ENCODE measurements around the gene APMAP.

Gene APMAP

DNA sequence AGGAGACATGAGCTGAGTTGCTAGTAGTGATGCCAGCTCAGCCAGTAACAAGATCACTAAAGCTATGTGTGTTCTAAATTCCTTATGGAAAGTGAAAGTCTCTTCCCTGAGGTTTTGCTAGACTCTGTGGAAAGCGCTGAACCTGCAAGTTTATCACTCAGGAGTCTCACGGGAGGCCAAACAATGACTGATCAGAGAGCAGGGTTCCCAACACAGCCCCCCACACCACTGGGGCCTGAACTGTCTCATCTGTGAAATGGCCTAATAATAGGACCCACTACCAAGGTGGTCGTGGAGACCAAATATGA, 45.5 kb upstream of the APMAP start:
- TF ChIP-seq USF1 (IDR thresholded peaks at IDR 0.05) (no peak), MAX (IDR thresholded peaks at IDR 0.05) (no peak), ZBTB7A (IDR thresholded peaks at IDR 0.05; ENCODE audit: low read depth) (no peak), EP300 (IDR thresholded peaks at IDR 0.05; ENCODE audit: borderline replicate concordance) (no peak), YY1 (IDR thresholded peaks at IDR 0.05; ENCODE audit: low read depth) (no peak)

DNA sequence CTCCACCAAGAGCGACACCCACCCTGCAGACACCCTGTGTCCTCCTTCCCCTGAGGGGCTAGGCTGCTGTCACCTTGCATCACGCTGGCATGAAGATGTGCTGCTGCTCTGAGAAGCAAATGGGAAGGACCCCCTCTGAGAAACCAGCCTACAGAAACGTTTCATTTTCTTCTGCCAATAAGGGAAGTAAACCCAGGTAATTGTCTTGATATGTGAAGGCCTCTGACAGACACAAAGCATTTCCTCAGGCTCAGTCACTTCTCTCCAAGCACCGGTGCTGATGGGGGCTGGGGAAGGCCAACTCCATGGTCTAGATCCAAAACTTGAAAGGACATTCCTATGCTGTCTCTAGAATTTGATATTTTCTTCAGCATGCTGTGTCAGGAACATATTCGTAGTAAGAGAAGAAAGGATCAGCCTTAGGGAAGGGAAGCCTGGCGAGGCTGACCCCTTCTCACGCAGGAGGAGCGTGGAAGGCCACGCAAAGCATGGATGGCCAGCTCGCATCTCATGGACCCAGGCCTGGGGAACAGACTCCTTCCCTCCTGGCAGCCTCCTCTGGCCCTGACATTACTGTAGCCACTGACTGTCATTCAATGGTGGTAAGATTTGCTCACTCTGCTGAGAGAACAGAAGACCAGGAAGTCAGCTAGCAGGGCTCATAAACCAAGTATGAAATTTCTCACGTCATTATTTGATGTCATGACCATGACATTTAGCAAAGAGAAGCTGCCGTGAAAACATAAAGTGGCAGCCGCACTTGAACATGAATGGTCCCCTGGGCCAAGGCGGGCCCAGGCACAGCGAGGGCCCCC, 44.9 kb upstream of the APMAP start:
- TF ChIP-seq FOXM1 (IDR thresholded peaks at IDR 0.05; ENCODE audit: borderline replicate concordance, low read depth) (no peak), NFIC (IDR thresholded peaks at IDR 0.05) (no peak), CREB1 (IDR thresholded peaks at IDR 0.05; ENCODE audit: low read depth) (no peak), RAD21 (IDR thresholded peaks at IDR 0.05; ENCODE audit: low read depth) (no peak), TCF12 (IDR thresholded peaks at IDR 0.05; ENCODE audit: low read depth) (no peak), ZBTB7A (IDR thresholded peaks at IDR 0.05; ENCODE audit: low read depth) (no peak)

DNA sequence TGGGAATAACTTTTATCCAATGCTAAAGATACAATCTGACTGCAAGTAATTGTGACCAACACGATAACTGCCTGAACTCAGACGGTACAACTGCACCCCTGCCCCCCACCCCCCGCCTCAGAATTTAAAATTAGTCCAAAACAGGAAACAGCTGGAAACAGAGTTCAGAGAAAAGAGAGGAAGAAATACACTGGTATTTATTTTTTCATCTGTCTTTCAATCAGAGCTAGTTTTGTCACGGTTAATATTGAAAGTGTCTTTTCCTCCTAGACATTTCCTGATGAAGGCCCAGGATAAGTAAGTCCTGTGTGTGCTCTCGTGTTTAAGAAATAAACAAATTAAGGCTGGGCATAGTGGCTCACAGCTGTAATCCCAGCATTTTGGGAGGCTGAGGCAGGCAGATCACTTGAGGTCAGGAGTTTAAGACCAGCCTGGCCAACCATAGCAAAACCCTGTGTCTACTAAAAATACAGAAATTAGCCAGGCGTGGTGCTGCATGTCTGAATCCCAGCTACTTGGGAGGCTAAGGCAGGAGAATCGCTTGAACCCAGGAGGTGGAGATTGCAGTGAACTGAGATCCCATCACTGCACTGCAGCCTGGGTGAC, 43.9 kb upstream of the APMAP start:
- TF ChIP-seq, protein P1, sequence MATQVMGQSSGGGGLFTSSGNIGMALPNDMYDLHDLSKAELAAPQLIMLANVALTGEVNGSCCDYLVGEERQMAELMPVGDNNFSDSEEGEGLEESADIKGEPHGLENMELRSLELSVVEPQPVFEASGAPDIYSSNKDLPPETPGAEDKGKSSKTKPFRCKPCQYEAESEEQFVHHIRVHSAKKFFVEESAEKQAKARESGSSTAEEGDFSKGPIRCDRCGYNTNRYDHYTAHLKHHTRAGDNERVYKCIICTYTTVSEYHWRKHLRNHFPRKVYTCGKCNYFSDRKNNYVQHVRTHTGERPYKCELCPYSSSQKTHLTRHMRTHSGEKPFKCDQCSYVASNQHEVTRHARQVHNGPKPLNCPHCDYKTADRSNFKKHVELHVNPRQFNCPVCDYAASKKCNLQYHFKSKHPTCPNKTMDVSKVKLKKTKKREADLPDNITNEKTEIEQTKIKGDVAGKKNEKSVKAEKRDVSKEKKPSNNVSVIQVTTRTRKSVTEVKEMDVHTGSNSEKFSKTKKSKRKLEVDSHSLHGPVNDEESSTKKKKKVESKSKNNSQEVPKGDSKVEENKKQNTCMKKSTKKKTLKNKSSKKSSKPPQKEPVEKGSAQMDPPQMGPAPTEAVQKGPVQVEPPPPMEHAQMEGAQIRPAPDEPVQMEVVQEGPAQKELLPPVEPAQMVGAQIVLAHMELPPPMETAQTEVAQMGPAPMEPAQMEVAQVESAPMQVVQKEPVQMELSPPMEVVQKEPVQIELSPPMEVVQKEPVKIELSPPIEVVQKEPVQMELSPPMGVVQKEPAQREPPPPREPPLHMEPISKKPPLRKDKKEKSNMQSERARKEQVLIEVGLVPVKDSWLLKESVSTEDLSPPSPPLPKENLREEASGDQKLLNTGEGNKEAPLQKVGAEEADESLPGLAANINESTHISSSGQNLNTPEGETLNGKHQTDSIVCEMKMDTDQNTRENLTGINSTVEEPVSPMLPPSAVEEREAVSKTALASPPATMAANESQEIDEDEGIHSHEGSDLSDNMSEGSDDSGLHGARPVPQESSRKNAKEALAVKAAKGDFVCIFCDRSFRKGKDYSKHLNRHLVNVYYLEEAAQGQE (IDR thresholded peaks at IDR 0.05; ENCODE audit: low read depth): no peak
- no peak for TF ChIP-seq FOXM1 (IDR thresholded peaks at IDR 0.05; ENCODE audit: borderline replicate concordance, low read depth)
- TF ChIP-seq NFIC (IDR thresholded peaks at IDR 0.05): no peak
- no peak for TF ChIP-seq ZBTB7A (IDR thresholded peaks at IDR 0.05; ENCODE audit: low read depth)
- TF ChIP-seq RAD21 (IDR thresholded peaks at IDR 0.05; ENCODE audit: low read depth): no peak
- TF ChIP-seq CREB1 (IDR thresholded peaks at IDR 0.05; ENCODE audit: low read depth): no peak
- TF ChIP-seq CEBPB (IDR thresholded peaks at IDR 0.05): no peak
- no peak for TF ChIP-seq TCF12 (IDR thresholded peaks at IDR 0.05; ENCODE audit: low read depth)
- no peak for TF ChIP-seq YY1 (IDR thresholded peaks at IDR 0.05; ENCODE audit: low read depth)
- TF ChIP-seq EP300 (IDR thresholded peaks at IDR 0.05; ENCODE audit: borderline replicate concordance): no peak
- no peak for TF ChIP-seq TAF1 (IDR thresholded peaks at IDR 0.05; ENCODE audit: low read depth)
- TF ChIP-seq USF1 (IDR thresholded peaks at IDR 0.05): no peak
- TF ChIP-seq TEAD4 (IDR thresholded peaks at IDR 0.05): no peak
- TF ChIP-seq EGR1 (IDR thresholded peaks at IDR 0.05): no peak

DNA sequence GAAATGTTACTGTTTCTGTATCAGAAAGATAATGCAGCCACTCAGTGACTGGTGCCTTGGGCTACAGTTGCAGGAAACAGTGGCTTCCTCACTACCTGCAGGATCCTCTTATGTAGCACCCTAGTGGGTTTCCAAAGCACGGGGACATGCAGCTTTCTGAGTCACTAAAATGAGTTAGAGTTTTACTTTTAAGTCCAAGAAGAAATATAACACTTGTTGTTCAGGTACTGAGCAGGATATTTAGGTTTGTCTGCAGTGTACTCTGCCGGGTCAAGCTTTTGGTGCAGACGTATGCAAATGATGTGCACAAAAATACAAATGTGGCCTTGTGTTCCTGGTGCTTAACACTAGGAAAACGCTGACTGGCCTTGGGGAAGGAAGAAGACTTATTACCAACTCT, 43.4 kb upstream of the APMAP start:
- TF ChIP-seq EGR1 (IDR thresholded peaks at IDR 0.05): no peak
- TF ChIP-seq MAX (IDR thresholded peaks at IDR 0.05): no peak
- TF ChIP-seq USF1 (IDR thresholded peaks at IDR 0.05): no peak
- no peak for TF ChIP-seq YY1 (IDR thresholded peaks at IDR 0.05; ENCODE audit: low read depth)
- no peak for TF ChIP-seq TCF12 (IDR thresholded peaks at IDR 0.05; ENCODE audit: low read depth)
- TF ChIP-seq NFIC (IDR thresholded peaks at IDR 0.05): no peak
- TF ChIP-seq, protein P1 (IDR thresholded peaks at IDR 0.05; ENCODE audit: low read depth): no peak
- no peak for TF ChIP-seq EP300 (IDR thresholded peaks at IDR 0.05; ENCODE audit: borderline replicate concordance)
- TF ChIP-seq TEAD4 (IDR thresholded peaks at IDR 0.05): no peak
- no peak for TF ChIP-seq FOXM1 (IDR thresholded peaks at IDR 0.05; ENCODE audit: borderline replicate concordance, low read depth)
- TF ChIP-seq TAF1 (IDR thresholded peaks at IDR 0.05; ENCODE audit: low read depth): no peak
- TF ChIP-seq CEBPB (IDR thresholded peaks at IDR 0.05): no peak
- no peak for TF ChIP-seq CREB1 (IDR thresholded peaks at IDR 0.05; ENCODE audit: low read depth)
- TF ChIP-seq RAD21 (IDR thresholded peaks at IDR 0.05; ENCODE audit: low read depth): no peak
- no peak for TF ChIP-seq ZBTB7A (IDR thresholded peaks at IDR 0.05; ENCODE audit: low read depth)

DNA sequence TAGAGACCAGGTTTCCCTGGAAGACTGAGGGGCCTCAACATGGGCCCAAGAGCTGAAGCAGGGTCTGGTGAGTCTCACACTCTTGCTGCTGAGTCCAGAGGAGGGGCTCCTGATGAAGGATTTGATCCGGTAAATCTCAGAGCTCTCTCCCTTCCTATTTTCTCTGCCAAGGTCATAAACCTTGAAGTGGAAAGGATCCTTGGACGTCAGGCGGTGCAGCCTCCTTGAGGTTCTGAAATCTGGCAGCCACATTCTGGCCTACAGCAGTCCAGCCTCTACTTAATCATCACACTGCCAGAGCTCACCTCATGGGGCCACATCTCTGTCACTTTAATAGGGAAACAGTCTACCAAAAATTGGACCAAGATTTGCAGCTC, 41.4 kb upstream of the APMAP start:
- TF ChIP-seq TCF12 (IDR thresholded peaks at IDR 0.05; ENCODE audit: low read depth) (no peak), CREB1 (IDR thresholded peaks at IDR 0.05; ENCODE audit: low read depth) (no peak), TAF1 (IDR thresholded peaks at IDR 0.05; ENCODE audit: low read depth) (no peak), TEAD4 (IDR thresholded peaks at IDR 0.05) (no peak), USF1 (IDR thresholded peaks at IDR 0.05) (no peak), CEBPB (IDR thresholded peaks at IDR 0.05) (no peak), EGR1 (IDR thresholded peaks at IDR 0.05) (no peak), MAX (IDR thresholded peaks at IDR 0.05) (no peak), RAD21 (IDR thresholded peaks at IDR 0.05; ENCODE audit: low read depth) (no peak), YY1 (IDR thresholded peaks at IDR 0.05; ENCODE audit: low read depth) (no peak), ZBTB7A (IDR thresholded peaks at IDR 0.05; ENCODE audit: low read depth) (no peak), NFIC (IDR thresholded peaks at IDR 0.05) (no peak), EP300 (IDR thresholded peaks at IDR 0.05; ENCODE audit: borderline replicate concordance) (no peak), FOXM1 (IDR thresholded peaks at IDR 0.05; ENCODE audit: borderline replicate concordance, low read depth) (no peak)
- TF ChIP-seq, protein P1 (IDR thresholded peaks at IDR 0.05; ENCODE audit: low read depth): no peak

Data from Ishikawa (cell line).